Inflammatory macrophage treated with lipopolysaccharide for 4 hours (primary cell): Measurements from ENCODE around the gene ANKRD1.
A peak's percentile ranks its signal among the peaks of the same experiment; 100 is the strongest.

Source experiments
- DNase-seq: peaks from one replicate; pipeline ENCODE4 v3.0.0-alpha.2; 2020

The ANKRD1 gene

GRCh38 chr10:90930971-90931871, 10.3 kb upstream of the ANKRD1 start:
- no peak for DNase-seq

GRCh38 chr10:90930070-90930837, 9.4 kb upstream of the ANKRD1 start:
- no peak for DNase-seq

- DNase-seq: no peak
Observed at GRCh38 chr10:90929179-90929578, 8.3 kb upstream of the ANKRD1 start.

GRCh38 chr10:90927293-90927692, 6.4 kb upstream of the ANKRD1 start:
- no peak for DNase-seq

GRCh38 chr10:90925079-90926029, 4.5 kb upstream of the ANKRD1 start:
- no peak for DNase-seq

GRCh38 chr10:90924552-90924951, 3.7 kb upstream of the ANKRD1 start:
- no peak for DNase-seq

- DNase-seq: no peak
Observed at GRCh38 chr10:90923111-90923731, 2.3 kb upstream of the ANKRD1 start.

- DNase-seq: no peak
Observed at GRCh38 chr10:90921906-90922305, 1.0 kb upstream of the ANKRD1 start.

GRCh38 chr10:90919683-90920574, 958 bp downstream of the ANKRD1 start:
- DNase-seq: no peak

- no peak for DNase-seq
Observed at GRCh38 chr10:90917968-90918318, 2.9 kb downstream of the ANKRD1 start.

GRCh38 chr10:90917238-90917967, 3.5 kb downstream of the ANKRD1 start:
- peak; percentile 5 for DNase-seq

- no peak for DNase-seq
Observed at GRCh38 chr10:90916392-90917237, 4.3 kb downstream of the ANKRD1 start.

- DNase-seq: no peak
Observed at GRCh38 chr10:90915766-90916075, 5.2 kb downstream of the ANKRD1 start.

GRCh38 chr10:90914992-90915765, 5.7 kb downstream of the ANKRD1 start:
- DNase-seq: no peak

GRCh38 chr10:90913774-90914420, 7.0 kb downstream of the ANKRD1 start:
- DNase-seq: no peak

GRCh38 chr10:90912854-90913479, 7.9 kb downstream of the ANKRD1 start:
- no peak for DNase-seq

- no peak for DNase-seq
Observed at GRCh38 chr10:90912174-90912573, 8.7 kb downstream of the ANKRD1 start.
